Dedifferentiated amniotic fluid mesenchymal stem cell (primary cell): ENCODE results near the gene INSYN1.

ENCODE experiments used
- DNase-seq: peaks from one replicate; pipeline ENCODE4 v3.0.0-alpha.2; 2016; ENCODE audit errors: extremely low spot score

INSYN1 gene

DNA sequence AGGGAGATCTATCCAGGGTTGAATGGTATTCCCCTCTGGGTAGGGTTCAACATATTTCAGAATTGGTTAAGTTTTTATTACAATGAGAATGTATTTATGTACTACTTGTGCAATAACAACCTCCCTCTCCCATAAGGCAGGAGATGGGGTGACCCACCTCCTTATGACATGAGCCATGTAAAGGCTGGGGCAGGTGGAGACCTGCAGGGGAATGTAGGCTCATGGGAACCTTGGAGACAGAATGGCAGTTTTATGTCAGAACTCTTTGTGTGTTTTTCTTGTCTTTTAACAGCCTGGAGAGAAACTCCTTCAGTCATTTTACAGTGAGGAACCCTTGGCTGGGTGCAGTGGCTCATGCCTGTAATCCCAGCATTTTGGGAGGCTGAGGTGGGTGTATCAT is 24.6 kb upstream of the INSYN1 start:
- DNase-seq = no peak

DNA sequence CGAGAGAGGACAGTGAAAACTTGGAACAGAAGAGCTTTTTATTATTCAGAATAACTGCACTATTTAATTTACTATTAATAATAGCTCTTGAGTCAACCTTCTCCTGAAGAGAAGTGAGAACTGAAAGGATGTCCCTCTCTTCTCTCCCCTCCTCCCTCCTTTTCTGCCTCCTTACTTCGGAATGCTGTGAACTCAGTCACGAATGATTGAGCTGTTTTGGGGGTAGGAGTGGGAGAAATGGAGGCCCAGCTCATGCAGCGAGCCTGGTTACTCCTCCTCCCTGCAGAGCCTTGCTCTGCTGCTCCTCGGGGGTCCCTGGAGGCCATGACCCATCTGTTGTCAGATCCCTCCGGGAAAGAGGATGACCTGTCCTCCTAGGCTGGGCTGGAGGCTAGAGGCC is 20.3 kb upstream of the INSYN1 start:
- DNase-seq = no peak

DNA sequence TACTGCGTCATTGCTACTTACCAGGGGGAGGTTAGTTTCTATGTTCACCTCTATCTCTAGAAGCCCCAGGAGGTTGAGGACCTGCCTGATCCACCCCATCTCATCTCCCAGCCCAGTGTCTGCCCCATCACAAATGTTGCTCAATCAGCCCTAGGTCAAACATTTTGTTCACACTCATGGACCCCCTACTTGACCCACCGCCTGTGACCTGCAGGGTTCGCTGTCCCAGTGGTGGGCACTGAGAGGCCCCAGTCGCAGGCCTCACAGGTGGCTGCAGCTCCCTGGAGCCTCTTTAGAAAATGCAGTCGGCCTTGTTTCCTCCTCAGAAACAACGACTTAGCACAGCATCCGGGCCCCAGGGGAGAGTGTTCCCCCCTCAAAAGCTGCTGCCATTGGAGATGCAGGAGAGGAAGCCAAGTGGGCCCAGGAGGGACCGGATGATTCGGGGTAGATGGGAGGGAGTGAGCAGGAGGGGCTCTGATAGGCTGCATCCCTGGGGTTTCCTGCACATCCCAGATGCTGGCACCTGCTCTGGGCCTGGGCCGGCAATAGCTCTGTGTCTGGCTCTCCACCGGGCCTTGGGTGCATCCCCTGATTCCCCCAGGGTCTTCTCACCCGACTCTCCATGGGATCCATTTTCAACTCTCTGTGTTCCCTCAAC is 18.4 kb upstream of the INSYN1 start:
- no peak for DNase-seq

DNA sequence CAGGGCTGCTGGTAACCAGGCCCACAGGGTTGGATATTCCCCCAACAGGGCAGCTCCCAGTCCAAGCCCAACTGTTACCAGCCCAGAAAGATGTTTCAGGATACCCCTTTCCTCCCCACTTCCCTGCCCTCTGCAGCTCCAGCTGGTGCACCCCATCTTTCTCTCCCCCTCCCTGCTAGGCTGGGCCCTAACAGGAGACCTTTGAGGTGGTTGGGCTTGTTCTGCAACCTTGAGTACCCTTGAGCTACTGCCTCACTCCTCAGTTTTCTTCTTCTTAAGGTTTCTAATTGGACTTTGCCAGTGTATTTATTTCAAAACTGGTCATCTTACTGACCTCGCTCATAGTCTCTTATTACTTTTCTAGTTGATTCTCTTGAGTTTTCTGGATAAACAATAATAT is 16.9 kb upstream of the INSYN1 start:
- DNase-seq = no peak

DNA sequence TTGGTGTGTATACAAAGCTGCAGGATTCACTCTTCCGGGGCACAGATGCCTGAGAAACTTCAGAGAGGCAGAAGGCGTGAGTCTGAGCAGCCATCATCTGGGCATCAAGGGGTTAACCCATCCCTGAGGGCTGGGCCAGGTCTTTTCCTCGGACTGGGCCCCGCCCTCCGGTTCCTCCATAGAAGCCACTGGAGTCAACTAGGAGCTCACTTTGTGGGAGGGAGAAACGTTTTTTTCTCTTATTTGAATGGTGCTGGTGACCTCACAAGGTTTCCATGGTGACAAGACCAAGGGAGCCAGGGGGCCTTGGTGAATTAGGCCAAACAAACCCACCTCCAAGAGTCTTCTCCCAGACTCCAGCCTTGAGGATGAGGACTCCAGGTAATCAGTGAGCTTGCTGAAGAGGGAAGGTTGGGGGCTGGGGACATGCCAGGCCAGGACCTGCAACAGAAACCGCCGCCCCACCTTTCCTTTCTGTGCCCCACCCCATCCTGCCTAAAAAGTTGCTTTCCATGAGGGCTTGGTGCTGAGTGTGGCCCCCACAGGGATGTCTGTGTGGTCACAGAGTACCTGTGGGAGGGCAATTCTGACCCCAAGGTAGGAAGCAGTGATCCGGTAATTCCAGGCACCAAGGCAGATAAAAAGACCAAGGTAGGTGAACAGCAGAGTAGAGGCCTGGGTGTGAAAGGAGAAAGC is 14.8 kb upstream of the INSYN1 start:
- DNase-seq = no peak

DNA sequence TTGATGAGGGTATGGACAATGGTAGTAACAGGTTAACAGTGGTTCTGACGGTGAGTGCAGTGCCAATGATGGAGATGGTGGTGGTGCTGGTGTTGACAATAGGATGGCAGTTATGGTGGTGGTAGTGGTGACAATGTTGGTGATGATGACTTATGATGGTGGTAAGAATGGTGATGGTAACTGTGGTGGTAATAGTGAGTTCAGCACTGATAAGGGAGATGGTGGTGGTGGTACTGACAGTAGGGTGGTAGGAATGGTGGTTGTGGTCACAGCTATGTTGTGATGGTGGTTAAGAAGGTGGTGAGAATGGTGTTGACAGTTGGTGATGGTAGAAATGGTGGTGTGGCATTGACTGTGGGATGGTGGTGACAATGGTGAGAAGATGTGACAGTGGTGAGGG is 13.4 kb upstream of the INSYN1 start:
- DNase-seq = no peak

DNA sequence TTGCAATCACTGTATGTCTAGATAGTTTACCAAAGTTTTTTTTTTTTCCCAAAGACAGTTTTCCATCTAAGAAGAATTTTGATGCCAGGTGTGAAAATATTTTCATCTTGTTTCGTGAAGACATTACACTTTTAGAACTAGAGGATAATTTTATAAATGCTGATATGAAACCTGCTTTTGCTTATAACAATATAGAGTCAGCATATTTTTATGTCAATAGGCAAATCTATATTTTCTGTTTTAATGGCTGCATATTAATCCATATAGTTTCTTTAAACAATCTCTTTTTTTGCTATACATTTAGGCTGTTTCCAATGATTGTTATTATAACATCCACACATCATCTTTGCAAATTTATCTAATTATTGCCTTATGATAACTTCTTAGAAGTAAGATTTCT is 12.6 kb upstream of the INSYN1 start:
- DNase-seq = no peak

DNA sequence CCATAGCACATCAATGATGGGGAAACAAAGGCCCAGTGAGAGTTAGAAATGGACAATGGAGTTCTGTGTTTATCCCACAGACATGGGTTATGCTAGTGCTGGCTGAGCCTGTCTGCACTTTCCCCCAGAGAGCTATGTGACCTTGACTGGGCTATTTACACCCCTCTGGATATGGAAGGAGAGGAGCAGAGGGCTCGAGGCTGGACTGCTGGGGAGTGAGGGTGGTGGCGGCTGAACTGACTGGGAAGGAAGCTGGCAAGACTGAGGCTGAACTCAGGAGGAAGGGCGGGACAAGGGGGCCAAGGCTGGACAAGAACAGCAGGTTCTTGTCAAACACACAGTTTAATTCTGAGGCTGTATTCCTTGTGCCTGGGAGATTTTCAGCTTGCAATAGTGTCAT is 10.8 kb upstream of the INSYN1 start:
- no peak for DNase-seq

DNA sequence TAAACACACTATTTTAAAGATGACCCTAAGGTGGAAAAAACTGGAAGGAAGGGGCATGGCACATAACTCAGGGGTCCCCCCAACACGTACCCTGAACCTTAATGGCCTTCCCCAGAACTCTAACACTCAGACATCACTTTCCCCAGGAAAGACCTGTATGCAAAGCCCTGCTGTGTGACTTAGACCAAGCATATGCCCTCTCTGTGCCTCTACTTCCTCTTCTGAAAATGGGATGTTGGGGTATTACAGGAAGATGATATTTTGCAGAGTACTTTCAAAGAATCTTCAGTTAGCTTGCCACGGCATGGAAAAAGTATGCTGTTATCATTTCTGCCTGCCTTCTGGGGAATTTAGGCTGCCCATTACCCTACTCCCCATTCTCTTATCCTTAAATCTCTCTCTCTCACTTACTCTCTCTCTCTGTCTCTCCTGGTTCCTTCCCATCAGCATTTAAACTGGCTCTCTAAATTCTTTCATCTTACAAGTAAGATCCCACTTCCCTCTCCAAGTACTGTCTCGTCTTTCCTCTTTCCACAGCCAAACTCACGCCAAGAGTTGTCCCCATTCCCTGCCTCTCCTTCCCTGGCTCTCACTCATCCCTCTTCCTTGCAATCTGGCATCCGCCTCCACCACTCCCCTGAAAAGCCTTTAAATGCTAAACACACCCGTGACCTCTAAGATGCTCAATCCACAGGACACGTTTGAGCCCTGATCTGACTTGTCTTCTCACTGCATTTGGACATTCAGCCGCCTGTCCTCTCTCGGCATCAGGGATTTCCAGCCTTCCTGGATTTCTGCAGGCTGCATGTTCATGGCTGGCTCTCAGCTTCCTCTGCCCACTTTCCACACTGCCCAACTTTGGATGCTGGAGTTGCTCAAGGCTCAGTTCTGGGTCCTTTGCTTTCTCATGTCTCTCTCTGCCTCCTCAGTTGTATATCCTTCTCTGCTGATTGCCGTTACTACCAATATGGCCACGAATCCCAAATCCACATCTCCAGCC is 7.5 kb upstream of the INSYN1 start:
- no peak for DNase-seq

DNA sequence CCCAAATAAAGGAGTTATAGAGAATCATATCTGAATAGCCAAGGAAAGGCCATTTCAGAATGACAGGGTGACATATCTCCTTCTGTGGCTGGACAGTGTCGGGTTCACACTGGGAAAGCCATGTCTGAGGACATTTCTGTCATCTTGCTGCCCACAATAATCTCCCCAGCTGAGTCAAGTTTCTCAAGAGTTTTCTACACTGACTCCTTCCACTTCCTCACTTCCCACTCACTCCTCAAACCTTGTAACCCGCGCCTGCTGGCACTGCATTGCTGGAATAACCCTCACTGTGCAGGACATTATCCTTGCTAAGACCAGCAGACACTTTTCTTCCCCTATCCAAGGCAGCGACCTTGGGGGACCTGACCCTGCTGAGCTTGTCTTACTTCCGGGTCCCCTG is 5.3 kb upstream of the INSYN1 start:
- no peak for DNase-seq

DNA sequence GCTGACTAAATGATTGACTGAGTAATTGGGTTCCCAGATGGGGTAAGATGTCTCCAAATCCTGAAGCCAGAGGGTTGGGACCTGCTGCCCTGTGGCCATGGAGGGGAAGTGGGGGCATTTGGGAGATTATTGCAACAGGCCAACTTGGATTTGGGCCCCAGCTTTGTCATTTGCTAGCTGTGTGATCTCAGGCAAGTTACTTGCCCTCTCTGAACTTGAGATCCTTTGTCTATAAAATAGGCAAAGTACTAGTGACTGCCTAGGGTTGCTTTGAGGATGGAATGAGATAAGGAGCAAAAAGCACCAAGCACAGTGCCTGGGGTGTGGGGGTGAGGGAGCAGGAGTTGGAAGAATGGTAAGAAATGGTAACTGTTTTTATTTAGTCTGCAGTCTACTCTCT is 4.4 kb upstream of the INSYN1 start:
- DNase-seq = no peak

DNA sequence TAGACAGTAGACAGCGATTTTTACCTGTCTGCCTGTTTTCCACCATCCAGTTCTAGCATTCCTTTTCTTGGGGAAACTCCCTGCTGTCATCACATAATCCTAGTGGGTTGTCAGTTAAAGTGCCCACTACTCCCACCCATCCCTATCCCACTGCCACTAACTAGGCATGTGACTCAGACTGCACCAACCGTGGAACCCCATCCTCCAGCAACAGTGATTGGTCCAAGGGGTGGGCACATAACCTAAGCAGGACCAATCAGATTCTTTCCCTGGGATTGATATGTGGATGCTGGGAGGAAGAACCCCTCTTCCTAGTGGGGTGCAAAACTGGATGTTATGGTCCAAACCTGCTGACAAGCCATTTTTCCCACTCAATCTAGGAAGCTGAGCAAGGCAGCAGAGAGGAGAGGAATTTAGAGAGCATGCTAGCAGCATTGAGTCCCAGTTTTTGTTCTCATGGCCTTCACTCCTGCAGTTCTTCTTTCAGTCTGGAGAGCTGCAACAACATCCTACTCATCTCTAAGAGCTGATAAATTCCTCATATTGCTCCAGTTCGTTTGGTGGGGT is 3.9 kb upstream of the INSYN1 start:
- no peak for DNase-seq

DNA sequence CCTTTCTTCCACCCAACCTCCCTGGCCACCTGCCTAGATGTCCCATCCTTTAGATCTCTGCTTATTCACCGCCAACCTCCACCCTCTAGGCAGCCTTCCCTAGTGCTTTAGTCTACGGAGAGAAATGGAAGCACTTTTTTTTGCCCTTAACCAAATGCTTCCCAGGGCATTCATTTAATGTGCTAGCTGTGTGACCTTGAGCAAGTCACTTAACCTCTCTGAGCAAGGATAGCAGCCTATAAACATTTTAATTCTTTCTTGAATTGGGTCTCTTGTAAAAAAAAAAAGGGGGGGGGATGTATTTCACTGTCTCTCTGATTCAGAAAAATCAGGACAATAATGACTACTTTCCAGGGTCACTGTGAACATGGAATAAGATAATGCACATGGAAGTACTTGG is 3.2 kb upstream of the INSYN1 start:
- DNase-seq = no peak

DNA sequence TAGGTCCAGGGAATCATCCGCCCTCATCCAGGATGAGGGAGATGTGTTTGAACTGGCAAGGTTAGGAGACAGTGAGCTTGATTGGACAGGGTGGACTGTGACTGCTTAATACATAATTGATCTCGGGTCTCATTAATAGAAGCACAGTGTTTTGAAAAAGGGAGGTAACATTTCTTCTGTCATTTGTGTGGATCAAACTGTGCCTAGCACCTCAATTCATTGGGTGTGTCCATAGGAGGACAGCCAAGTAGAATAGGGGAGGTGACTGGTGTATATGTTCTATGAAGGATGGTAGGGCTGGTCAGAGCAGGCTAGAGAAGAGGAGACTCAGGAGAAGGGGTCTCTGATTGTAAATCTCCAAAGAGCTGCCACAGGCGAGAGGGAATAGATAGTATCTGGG is 2.8 kb upstream of the INSYN1 start:
- no peak for DNase-seq

DNA sequence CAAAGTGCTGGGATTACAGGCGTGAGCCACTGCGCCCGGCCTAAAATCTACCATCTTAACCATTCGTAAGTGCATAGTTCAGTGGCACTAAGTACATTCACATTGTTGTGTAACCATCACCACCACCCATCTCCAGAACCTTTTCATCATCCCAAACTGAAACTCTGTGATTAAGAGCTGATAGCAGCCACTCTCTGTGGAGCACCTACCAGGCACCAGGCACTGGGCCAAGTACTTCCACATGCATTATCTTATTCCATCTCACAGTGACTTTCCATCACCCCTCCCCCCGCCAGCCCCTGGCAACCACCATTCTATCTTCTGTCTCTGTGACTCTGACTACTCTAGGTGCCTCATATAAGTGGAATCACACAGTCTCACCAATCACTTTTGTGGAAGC is 2.3 kb upstream of the INSYN1 start:
- no peak for DNase-seq

DNA sequence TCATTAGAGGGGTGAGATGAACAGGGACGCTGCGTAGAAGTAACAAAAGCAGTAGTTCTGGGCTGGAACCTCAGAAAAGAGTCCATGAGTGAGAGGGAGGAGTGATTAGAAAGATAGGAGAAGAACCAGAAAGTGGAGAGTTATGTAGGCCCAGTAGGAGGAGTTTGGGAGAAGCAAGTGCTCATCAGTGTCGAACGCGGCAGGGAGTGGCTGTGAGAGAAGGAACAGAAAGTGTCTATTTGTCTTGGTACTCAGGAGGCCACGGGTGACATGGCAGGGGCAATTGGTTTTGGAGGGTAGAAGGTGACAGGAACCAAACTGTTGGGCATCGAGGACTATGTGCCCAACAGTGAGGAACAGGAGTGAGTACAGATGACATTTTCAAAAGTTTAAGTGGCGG is 1.3 kb upstream of the INSYN1 start:
- DNase-seq = no peak

DNA sequence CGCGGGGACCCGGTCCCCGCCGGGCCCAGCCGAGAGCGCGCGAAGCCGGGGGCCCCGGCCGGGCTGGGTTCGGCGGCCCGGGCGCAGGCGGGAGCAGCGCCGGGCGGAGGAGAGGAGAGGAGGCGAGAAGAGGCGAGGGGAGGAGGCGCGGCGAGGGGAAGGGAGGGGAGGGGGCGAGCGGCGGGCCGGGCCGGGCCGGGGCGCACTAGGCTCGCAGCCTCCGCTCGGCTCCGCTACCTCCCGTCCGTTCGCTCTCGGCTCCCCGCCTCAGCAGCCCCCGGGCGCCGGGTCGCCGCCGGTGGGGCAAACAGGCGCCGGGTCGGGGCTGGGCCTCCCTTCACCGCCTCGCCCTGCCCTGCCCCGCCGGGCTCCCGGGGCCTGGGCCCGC is 351 bp downstream of the INSYN1 start:
- DNase-seq = no peak

DNA sequence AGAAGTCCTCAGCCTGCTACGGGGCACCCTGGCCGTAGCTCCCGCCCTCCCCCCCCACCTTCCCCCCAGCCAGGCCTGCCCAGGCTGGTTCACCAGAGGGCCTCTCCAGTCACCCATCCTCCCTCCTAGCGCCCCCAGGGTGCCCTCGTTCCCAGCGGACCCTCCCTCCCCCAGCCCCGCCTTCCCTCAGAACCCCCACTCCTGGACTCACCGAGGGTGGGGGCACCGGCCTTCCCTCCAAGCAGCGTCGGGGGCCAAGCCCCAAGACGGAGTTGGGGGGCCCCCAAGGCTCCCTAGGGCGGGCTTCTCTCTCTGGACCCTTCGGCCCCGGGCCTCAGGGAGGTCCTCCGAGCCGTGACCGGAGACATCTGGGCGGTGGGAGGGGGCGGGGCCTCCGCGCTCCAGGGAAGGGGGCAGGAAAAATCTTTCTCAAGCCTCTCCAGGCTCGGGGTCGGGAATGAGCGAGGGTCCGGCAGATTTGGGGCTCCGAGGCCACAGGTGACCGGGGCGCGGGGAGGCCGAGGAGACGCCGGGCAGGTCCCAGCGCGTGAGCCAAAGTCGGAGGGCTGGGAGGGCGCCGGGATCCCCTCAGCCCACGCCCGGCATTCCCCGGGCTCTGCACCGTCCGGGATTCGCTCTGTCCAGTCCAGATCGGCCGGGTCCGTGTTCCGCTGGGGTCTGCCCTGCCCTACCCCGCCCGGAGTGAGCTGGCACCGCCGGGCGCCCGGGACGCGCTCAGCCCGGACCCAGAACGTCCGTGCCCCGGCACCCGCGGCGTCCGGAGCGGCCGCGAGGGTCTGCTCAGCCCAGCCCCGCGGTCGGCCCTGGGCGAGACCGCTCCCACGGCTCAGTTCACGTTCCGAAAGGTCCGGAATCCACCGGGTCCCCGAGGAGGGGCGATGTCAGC is 999 bp downstream of the INSYN1 start:
- no peak for DNase-seq

DNA sequence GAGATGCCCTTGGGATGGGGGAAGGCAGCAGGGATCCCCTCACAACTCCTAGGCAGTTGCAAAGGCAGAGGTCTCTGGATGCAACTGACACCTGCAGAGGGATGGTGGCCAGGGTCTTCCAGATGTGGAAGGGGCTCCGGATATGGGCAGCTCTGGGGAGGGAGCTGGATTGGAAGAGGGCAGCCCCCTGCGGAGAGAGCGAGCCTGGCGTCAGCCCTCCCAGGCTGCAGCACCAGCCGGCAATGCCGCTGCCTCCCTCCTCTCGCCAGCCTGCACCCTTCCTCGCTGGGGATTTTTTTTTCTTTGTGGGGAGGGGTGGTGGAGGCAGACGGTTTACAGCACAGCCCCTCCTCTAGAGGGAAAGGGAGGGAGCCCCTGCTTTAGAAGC is 1.6 kb downstream of the INSYN1 start:
- DNase-seq = no peak

DNA sequence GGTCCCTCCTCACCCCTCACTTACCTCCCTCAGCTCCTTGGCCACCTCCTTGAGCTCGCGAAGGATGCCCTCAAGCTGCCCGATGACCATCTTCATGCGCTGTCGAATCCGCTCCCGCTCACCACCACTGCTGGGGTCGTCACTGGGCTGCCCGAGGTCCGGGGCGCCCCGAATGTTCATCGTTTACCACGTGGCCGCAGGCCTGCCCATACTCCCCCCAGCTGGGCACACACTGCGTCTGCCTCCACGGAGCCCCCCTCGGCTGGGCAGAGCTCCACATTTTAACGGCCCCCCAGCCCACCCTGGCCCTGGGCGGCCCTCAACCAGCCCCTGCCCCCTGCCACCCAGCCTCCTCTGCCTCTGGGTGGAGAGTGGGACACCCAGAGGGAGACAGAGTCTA is 2.2 kb downstream of the INSYN1 start:
- no peak for DNase-seq

DNA sequence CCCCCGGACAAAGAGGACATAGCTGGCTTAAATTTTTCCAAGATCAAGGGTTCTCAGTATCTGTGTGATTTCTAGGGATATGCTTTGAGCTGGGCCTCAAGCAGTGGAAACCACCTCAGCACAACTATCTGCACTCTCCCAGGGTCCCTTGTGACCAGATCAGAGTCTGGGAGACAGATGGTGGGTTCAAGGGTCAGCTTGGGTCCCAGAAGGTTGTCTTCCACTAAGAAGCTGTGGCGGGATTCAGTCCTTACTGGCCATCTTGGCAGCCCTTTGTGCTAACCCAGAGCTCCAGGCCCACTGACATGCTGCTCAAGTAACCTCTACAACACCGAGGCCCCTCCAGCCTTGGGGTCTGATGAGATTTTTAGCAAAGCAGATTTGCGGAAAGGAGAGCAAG is 2.7 kb downstream of the INSYN1 start:
- no peak for DNase-seq
